HFF-Myc (cell line): ENCODE results near the gene CPVL.

Experiments
- DNase-seq: peaks from one replicate; pipeline ENCODE4 v3.0.0-alpha.2; 2011; ENCODE audit warnings: low read depth; ENCODE audit errors: extremely low read depth
- H3K4me3 ChIP-seq: replicated peaks from 2 replicates; pipeline ENCODE4 v1.5.1; 2011; ENCODE audit warnings: low read depth, mild to moderate bottlenecking, control low read depth, low read length
- TF ChIP-seq, protein P1 (sequence below): IDR thresholded peaks from 2 replicates; pipeline ENCODE4 v1.5.1; 2012; ENCODE audit warnings: mild to moderate bottlenecking, low read depth, low read length, control low read depth; ENCODE audit errors: missing control alignments

CPVL gene

DNA sequence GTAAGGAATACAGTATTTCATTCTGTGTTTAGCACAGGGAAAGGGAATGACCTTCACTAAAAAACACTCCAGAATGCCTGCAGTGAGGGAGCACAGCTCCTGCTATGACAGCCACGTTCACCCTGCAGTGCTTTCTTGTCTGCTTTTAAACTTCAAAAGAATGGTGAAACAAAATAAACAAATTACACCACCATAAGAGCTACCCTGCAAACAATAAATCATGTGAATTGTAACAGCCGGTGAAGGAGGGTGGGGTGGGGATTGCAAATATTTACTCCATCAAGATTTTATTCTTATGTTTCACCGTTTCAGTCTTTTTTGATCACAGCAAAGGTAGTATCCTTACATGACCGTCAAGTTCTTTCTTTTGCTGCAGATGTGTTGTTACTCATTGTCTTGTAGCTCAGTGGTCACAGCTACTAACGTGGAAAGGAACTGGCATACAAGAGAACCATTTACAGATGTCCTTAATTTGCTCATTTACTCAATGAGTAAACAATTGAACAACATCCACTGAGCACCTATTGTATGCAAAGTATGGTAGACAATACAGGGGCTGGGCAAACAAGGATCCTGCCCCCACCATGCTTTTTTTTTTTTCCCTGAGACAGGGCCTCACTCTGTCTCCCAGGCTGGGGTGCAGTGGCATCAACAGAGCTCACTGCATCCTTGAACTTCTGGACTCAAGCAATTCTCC is 44.2 kb upstream of the CPVL start:
- DNase-seq = no peak
- H3K4me3 ChIP-seq = no peak overlapping the region

GRCh38 chr7:29189743-29190201 is 43.4 kb upstream of the CPVL start:
- TF ChIP-seq, protein P1, sequence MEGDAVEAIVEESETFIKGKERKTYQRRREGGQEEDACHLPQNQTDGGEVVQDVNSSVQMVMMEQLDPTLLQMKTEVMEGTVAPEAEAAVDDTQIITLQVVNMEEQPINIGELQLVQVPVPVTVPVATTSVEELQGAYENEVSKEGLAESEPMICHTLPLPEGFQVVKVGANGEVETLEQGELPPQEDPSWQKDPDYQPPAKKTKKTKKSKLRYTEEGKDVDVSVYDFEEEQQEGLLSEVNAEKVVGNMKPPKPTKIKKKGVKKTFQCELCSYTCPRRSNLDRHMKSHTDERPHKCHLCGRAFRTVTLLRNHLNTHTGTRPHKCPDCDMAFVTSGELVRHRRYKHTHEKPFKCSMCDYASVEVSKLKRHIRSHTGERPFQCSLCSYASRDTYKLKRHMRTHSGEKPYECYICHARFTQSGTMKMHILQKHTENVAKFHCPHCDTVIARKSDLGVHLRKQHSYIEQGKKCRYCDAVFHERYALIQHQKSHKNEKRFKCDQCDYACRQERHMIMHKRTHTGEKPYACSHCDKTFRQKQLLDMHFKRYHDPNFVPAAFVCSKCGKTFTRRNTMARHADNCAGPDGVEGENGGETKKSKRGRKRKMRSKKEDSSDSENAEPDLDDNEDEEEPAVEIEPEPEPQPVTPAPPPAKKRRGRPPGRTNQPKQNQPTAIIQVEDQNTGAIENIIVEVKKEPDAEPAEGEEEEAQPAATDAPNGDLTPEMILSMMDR = peak; percentile 81
- H3K4me3 ChIP-seq = no peak overlapping the region
- DNase-seq = no peak

More for the DNA sequence above, 44.2 kb upstream of the CPVL start:
- TF ChIP-seq, protein P1 = no peak

DNA sequence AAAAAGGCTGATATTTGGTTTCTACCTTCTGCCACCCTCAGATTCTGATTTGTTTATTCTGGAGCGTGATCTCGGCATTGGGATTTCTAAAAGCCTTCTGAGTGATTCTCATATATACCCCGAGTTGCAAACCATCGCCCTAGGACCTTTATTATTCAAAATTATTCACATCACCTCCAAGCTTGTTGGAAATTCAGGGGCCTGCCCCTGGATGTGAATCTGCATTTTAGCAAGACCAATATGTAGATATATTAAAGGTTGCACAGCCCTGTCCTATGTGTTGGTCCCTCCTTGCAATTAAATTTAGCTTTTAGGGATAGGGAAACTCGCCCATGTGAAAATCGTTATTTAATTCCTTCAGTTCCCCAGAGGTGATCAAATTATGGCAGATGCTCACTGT is 39.3 kb upstream of the CPVL start:
- TF ChIP-seq, protein P1 = no peak
- H3K4me3 ChIP-seq = no peak overlapping the region
- DNase-seq = no peak

GRCh38 chr7:29184599-29184998 is 38.3 kb upstream of the CPVL start:
- DNase-seq = no peak
- TF ChIP-seq, protein P1 = no peak

GRCh38 chr7:29179115-29179514 is 32.8 kb upstream of the CPVL start:
- no peak overlapping the region for H3K4me3 ChIP-seq
- no peak for DNase-seq
- TF ChIP-seq, protein P1 = no peak

More at GRCh38 chr7:29184599-29184998, 38.3 kb upstream of the CPVL start:
- H3K4me3 ChIP-seq = no peak overlapping the region

DNA sequence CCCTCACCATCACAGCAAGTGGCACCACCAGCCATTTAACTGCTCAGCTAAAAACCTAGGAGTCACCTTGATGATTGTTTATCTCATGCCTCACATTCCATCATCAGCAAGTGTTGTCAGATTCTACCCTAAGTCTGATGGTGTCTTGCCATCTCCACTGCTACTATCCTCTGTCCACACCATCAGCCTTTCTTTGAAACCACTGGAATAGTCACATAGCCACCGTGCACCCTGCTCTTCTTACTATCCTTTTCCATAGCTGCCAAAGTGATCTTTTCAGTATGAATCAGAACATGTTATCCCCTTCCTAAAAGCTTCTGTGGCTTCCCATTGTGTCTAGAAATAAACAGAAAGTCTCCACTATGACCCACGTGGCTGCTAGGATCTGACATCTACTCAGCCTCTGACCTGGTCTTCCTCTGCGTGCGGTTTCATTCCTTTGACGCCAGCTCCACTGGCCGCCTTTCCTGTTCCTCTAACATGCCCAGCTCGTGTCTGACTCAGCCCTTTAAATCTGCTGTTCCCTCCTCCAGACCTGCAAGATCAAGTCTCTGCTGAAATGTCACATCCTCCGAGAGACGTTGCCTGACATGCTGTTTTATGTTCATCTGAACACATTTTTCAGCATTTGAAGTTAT is 31.7 kb upstream of the CPVL start:
- no peak overlapping the region for H3K4me3 ChIP-seq
- TF ChIP-seq, protein P1 = no peak
- no peak for DNase-seq
